ENCODE data around the gene RHEB.

RHEB gene

DNA sequence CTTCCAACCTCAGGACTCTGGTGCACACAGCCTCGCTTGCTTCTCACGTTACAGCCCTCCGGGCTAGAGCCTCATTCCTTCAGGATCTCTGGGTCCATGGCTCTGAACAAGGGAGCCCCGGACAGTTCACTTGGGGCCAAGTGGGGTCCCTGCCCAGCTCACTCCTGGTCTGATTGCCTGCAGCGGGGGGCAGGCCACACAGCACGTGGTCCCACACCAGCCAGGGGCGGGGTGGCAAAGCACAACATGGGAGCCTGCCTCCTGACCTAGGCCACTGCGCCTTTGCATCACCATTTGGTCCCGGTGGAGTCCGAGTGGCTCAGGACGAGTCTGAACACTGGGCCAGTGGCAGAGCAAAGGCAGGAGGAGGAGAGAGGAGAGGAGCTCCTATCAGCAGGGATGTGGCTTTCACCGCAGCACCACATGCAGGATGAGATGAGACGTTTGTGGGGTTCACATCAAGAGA lies 66.3 kb downstream of the RHEB start:
- TF ChIP-seq, protein P1, sequence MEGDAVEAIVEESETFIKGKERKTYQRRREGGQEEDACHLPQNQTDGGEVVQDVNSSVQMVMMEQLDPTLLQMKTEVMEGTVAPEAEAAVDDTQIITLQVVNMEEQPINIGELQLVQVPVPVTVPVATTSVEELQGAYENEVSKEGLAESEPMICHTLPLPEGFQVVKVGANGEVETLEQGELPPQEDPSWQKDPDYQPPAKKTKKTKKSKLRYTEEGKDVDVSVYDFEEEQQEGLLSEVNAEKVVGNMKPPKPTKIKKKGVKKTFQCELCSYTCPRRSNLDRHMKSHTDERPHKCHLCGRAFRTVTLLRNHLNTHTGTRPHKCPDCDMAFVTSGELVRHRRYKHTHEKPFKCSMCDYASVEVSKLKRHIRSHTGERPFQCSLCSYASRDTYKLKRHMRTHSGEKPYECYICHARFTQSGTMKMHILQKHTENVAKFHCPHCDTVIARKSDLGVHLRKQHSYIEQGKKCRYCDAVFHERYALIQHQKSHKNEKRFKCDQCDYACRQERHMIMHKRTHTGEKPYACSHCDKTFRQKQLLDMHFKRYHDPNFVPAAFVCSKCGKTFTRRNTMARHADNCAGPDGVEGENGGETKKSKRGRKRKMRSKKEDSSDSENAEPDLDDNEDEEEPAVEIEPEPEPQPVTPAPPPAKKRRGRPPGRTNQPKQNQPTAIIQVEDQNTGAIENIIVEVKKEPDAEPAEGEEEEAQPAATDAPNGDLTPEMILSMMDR (IDR thresholded peaks at IDR 0.05; ENCODE audit: low read depth, low read length, missing control alignments): no peak
- no peak for DNase-seq
- in situ Hi-C loops (cut with HindIII; ENCODE audit: low pct_ligation_motif_present, low sequenced_read_pairs): no loop called here
- Histone ChIP-seq H3K36me3 (replicated peaks) (no peaks in the 10 kb centered on the region), H3K4me3 (ENCODE audit: low read depth, low read length) (no peak overlapping the region), H3K27ac (no peak overlapping the region), H3K27me3 (replicated peaks) (no peaks in the 10 kb centered on the region)

DNA sequence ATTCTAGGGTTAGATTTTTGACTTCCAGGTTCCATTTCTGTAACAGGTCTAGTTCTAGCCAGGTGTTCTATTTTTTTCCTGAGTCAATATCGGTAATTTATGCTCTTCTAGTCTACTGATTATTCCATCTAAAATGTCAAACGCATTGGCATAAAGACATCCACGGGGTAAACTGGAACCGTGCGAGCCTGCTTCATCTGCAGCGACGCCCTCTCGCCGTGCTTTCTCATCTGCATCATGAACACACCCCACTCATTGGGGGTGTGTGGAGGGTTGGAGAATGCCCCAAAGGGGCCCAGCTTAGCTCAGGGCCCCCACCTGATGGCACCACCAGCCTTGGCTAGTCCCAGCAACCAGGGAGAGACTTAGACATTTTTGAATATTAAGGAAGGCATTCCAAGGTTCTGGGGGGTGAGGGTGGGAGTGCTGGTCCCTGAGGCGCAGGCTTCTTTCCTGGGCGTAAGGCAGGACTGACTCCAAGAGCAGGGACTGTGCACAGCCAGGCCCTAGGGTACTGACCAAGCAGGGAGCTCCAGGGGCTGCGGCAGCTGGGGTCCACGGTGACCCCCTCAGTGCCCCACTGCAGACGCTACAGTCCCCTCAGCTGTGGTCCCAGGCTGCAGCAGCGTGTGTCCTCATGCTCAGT lies 66.9 kb downstream of the RHEB start:
- in situ Hi-C loops (cut with HindIII; ENCODE audit: low pct_ligation_motif_present, low sequenced_read_pairs): no loop called here
- no peaks in the 10 kb centered on the region for H3K27me3 ChIP-seq (replicated peaks)
- H3K4me3 ChIP-seq (ENCODE audit: low read depth, low read length): no peak overlapping the region
- H3K36me3 ChIP-seq (replicated peaks): no peaks in the 10 kb centered on the region
- H3K27ac ChIP-seq: no peak overlapping the region
- no peak for DNase-seq
- TF ChIP-seq, protein P1 (IDR thresholded peaks at IDR 0.05; ENCODE audit: low read depth, low read length, missing control alignments): no peak

DNA sequence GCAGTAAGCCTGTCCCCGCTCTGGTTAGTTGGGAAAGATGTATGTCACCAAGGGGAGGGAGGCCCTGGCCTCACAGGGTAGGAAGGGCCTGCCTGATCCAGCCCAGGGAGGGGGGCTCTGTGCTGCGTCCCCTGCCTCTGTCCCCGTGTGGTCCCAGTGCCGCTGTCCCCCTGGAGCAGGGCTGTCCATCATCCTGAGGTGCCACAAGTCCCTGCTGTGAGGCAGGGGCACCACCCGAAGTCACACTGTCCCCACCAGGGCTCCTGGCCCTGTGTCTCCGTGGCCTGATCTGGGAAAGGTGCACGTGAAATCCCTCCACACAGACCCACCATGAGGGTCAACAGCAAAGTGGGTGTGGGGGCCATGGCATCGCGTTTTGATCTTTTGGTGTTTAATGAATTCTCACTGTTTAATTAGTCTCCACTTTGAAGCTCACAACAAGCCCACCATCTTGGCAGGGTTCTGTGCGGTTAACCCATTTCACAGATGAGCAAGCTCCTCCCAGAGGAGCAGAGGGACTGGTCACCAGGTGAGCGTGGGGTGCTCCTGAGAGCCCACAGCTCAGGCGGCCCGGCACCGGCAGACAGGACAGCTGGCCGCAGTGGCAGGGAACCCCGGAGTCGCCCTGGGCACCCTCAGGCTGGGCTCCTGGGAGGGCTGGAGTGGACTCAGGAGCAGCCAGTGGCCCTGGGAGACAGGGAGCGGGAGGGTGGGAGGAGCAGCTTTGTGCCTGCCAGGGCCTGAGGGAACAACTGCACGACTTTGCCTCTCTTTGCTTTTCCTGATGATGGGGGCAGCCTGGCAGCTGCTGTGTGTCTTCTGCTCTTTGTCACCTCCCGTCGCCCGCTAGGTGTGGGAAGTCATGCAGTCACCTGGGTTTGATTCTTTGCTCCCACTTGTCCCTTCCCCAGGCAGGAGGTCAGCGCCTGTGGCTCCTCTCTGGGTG lies 67.8 kb downstream of the RHEB start:
- H3K27me3 ChIP-seq (replicated peaks): no peaks in the 10 kb centered on the region
- in situ Hi-C loops (cut with HindIII; ENCODE audit: low pct_ligation_motif_present, low sequenced_read_pairs): no loop called here
- TF ChIP-seq, protein P1 (IDR thresholded peaks at IDR 0.05; ENCODE audit: low read depth, low read length, missing control alignments): no peak

DNA sequence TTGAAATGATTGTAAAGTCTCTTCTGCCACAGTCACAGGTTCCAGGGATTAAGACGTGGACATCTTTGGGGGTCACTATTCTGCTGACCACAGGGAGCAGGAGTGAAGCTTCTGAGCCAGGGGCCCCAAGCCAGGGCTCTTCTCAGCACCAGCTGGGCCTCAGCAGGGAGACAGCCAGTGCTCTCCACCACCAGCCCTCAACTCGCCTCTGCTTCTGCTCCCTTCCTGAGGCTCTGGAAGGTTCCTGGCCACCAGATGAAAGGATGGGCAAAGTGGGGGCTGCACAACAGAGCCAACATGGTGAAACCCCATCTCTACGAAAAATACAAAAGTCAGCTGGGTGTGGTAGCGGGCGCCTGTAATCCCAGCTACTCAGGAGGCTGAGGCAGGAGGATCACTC lies 68.5 kb downstream of the RHEB start:
- H3K36me3 ChIP-seq (replicated peaks): no peaks in the 10 kb centered on the region
- DNase-seq: no peak
- no peak overlapping the region for H3K4me3 ChIP-seq (ENCODE audit: low read depth, low read length)
- in situ Hi-C loops (cut with HindIII; ENCODE audit: low pct_ligation_motif_present, low sequenced_read_pairs): no loop called here
- TF ChIP-seq, protein P1 (IDR thresholded peaks at IDR 0.05; ENCODE audit: low read depth, low read length, missing control alignments): no peak
- no peaks in the 10 kb centered on the region for H3K27me3 ChIP-seq (replicated peaks)
- no peak overlapping the region for H3K27ac ChIP-seq

More for the DNA sequence above, 67.8 kb downstream of the RHEB start:
- H3K4me3 ChIP-seq (ENCODE audit: low read depth, low read length): no peak overlapping the region
- no peaks in the 10 kb centered on the region for H3K36me3 ChIP-seq (replicated peaks)
- H3K27ac ChIP-seq: no peak overlapping the region
- no peak for DNase-seq

DNA sequence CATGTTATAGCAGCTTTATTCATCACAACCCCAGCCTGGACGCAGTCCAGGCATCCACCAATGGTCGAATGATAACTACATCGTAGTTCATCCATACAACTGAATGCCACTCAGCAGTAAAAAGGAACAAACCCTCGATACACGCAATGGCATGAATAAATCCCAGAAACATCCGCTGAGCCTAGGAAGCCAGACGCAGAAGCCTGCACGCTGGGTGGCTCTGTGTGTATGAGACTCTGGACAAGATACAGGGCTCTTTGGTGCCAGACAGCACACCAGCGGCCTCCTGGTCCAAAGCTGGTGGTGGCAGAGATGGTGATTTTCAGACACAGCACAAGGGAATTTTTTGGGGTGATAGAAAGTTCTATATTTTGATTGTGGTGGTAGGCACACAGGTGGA lies 69.7 kb downstream of the RHEB start:
- Histone ChIP-seq H3K27ac (no peak overlapping the region), H3K36me3 (replicated peaks) (no peaks in the 10 kb centered on the region), H3K4me3 (ENCODE audit: low read depth, low read length) (no peak overlapping the region), H3K27me3 (replicated peaks) (no peaks in the 10 kb centered on the region)
- no peak for DNase-seq
- TF ChIP-seq, protein P1 (IDR thresholded peaks at IDR 0.05; ENCODE audit: low read depth, low read length, missing control alignments): no peak
- in situ Hi-C loops (cut with HindIII; ENCODE audit: low pct_ligation_motif_present, low sequenced_read_pairs): loop anchor here (10.0 kb wide), 1 partner anchor 75 kb away; no protein-coding TSS in a partner anchor
